HepG2 (cell line): Measurements from ENCODE around the gene EPB41L4A. TPM values are rescaled to one million over a fixed set of nuclear protein-coding genes. Genes with fewer than 3 reads are reported as not detected.

ENCODE experiments used
- ATAC-seq: fragments of 200-7000 bp; cut with Tn5 transposase; 3 replicates; pipeline ENCODE4 v1.9.1; 2020; ENCODE audit warnings: mild to moderate bottlenecking, moderate library complexity
- BruUV-seq: library from RNA; stranded (reverse); fragments of 400-500 nt; replicated peaks from 2 replicates; lab custom pipeline; 2021; lab: Mats Ljungman, UMichigan
- CTCF ChIA-PET: fragments of 300-600 bp; formaldehyde crosslinking; extraction: SDS; loops from one replicate; lab custom pipeline; 2021; ENCODE audit warnings: low total read pairs, inconsistent platforms, low intra/inter-chr PET ratio; lab: Yijun Ruan, JAX
- POLR2A ChIA-PET: fragments of 350-600 bp; sonication (Branson Sonifier 250); formaldehyde crosslinking; loops from one replicate; lab custom pipeline; 2020; ENCODE audit warnings: antibody characterized with exemption, inconsistent platforms; lab: Yijun Ruan, JAX
- DNase-seq: peaks from one replicate; pipeline ENCODE4 v3.0.0-alpha.2; 2015; ENCODE audit warnings: low spot score
- FAIRE-seq: peaks from 3 replicates; lab custom pipeline; 2011; peaks lifted over from hg19 to GRCh38; lab: Jason Lieb, UNC
- H2AFZ ChIP-seq: one replicate; pipeline ENCODE4 v1.6.1; 2011; ENCODE audit warnings: low read length, inconsistent platforms
- H3K27ac ChIP-seq: fragments of 300-600 bp; 3 replicates; pipeline ENCODE4 v1.8.0; 2011; ENCODE audit warnings: mixed run types, mild to moderate bottlenecking, mixed read lengths, low read length, inconsistent platforms; ENCODE audit not compliant: insufficient read depth; ENCODE audit errors: extremely low read length
- H3K27me3 ChIP-seq, 2 experiments: fragments of 200-600 bp in 1 of 2; 2 replicates in 1 of 2; 3 replicates in 1 of 2; pipeline versions ENCODE4 v1.6.0 to v1.8.0; 2011; ENCODE audit warnings: low read length in 2 of 2, mild to moderate bottlenecking in 2 of 2, moderate library complexity in 2 of 2, inconsistent platforms in 1 of 2; ENCODE audit not compliant: insufficient read depth in 2 of 2, control insufficient read depth in 1 of 2
- H3K36me3 ChIP-seq, 2 experiments: fragments of 200-600 bp in 1 of 2; replicated peaks in 1 of 2; 2 replicates in 1 of 2; 3 replicates in 1 of 2; pipeline versions ENCODE4 v1.5.1 to v1.8.0; 2011; ENCODE audit warnings: low read length in 2 of 2, inconsistent platforms in 1 of 2; ENCODE audit not compliant: insufficient read depth in 2 of 2, control insufficient read depth in 1 of 2
- H3K4me1 ChIP-seq: 2 replicates; pipeline ENCODE4 v1.5.1; 2012; ENCODE audit warnings: low read length, inconsistent platforms; ENCODE audit not compliant: insufficient read depth
- H3K4me2 ChIP-seq: 2 replicates; pipeline ENCODE4 v1.6.0; 2011; ENCODE audit warnings: low read depth, low read length, inconsistent platforms
- H3K4me3 ChIP-seq, 3 experiments: fragments of 200-600 bp in 1 of 3; sonication (generic), shearing (Covaris generic) in 1 of 3; replicated peaks in 1 of 3; 2 replicates each; pipeline ENCODE4 v1.5.1; 2011 to 2016; ENCODE audit warnings: low read length in 3 of 3, inconsistent platforms in 2 of 3, low read depth in 2 of 3, mild to moderate bottlenecking in 2 of 3, control low read depth in 1 of 3, mixed read lengths in 1 of 3; ENCODE audit not compliant: insufficient read depth in 1 of 3
- H3K79me2 ChIP-seq: one replicate; pipeline ENCODE4 v1.6.1; 2011; ENCODE audit warnings: low read length, inconsistent platforms; ENCODE audit not compliant: insufficient read depth
- H3K9ac ChIP-seq: 2 replicates; pipeline ENCODE4 v1.6.0; 2011; ENCODE audit warnings: mild to moderate bottlenecking, low read depth, low read length, inconsistent platforms; ENCODE audit not compliant: insufficient read depth
- H3K9me3 ChIP-seq: 2 replicates; pipeline ENCODE4 v1.5.1; 2012; ENCODE audit warnings: mild to moderate bottlenecking, low read length
- H4K20me1 ChIP-seq: 2 replicates; pipeline ENCODE4 v1.6.0; 2011; ENCODE audit warnings: inconsistent platforms, mild to moderate bottlenecking, low read length, moderate library complexity; ENCODE audit not compliant: insufficient read depth
- FIP1L1 ChIP-seq: fragments of 200-400 bp; formaldehyde crosslinking; IDR thresholded peaks from 2 replicates; pipeline ENCODE4 v1.6.1; 2018; ENCODE audit warnings: low read depth, mild to moderate bottlenecking, low read length, moderate library complexity, borderline replicate concordance; ENCODE audit not compliant: insufficient read depth
- HBP1 ChIP-seq: IDR thresholded peaks from 2 replicates; pipeline ENCODE4 v1.6.1; 2016; ENCODE audit warnings: low read depth, control low read depth
- IKZF1 ChIP-seq: fragments of 450-650 bp; IDR thresholded peaks from 2 replicates; pipeline ENCODE4 v1.7.1; 2016
- JUND ChIP-seq: sonication (generic); formaldehyde crosslinking; IDR thresholded peaks from 2 replicates; pipeline ENCODE4 v1.8.0; 2022; ENCODE audit warnings: mild to moderate bottlenecking, missing genetic modification reagents
- KDM5B ChIP-seq: sonication (generic); formaldehyde crosslinking; IDR thresholded peaks from 2 replicates; pipeline ENCODE4 v1.4.0; 2020; ENCODE audit warnings: missing genetic modification reagents, mild to moderate bottlenecking, borderline replicate concordance
- MXI1 ChIP-seq: IDR thresholded peaks from 3 replicates; pipeline ENCODE4 v1.6.1; 2012; ENCODE audit warnings: low read depth, low read length, inconsistent platforms, borderline replicate concordance
- NR2F2 ChIP-seq: IDR thresholded peaks from 2 replicates; pipeline ENCODE4 v1.6.1; 2012; ENCODE audit warnings: low read depth, inconsistent platforms, borderline replicate concordance
- SALL1 ChIP-seq: sonication (generic); formaldehyde crosslinking; IDR thresholded peaks from 2 replicates; pipeline ENCODE4 v1.8.0; 2022; ENCODE audit warnings: mild to moderate bottlenecking, missing genetic modification reagents
- STAT6 ChIP-seq: sonication (generic); formaldehyde crosslinking; IDR thresholded peaks from 2 replicates; pipeline ENCODE4 v1.4.0; 2020; ENCODE audit warnings: missing genetic modification reagents, mild to moderate bottlenecking, borderline replicate concordance
- TFDP2 ChIP-seq: sonication (generic); formaldehyde crosslinking; IDR thresholded peaks from 2 replicates; pipeline ENCODE4 v1.4.0; 2020; ENCODE audit warnings: missing genetic modification reagents
- ZNF142 ChIP-seq: sonication (generic); formaldehyde crosslinking; IDR thresholded peaks from 2 replicates; pipeline ENCODE4 v1.4.0; 2020; ENCODE audit warnings: missing genetic modification reagents
- ZNF816 ChIP-seq: sonication (generic); formaldehyde crosslinking; IDR thresholded peaks from 2 replicates; pipeline ENCODE4 v1.8.0; 2022; ENCODE audit warnings: missing genetic modification reagents, mild to moderate bottlenecking, borderline replicate concordance
- ZNF878 ChIP-seq: sonication (generic); formaldehyde crosslinking; IDR thresholded peaks from 2 replicates; pipeline ENCODE4 v1.8.1; 2023; ENCODE audit warnings: mild to moderate bottlenecking, missing genetic modification reagents, moderate library complexity
- WGBS: methylation state at CpG from one replicate; pipeline ENCODE4 v1.1.6; 2017; ENCODE audit warnings: low lambda C conversion rate; 5-methylcytosine and 5-hydroxymethylcytosine counted together
- in situ Hi-C: cut with HindIII; loops from 2 replicates; pipeline ENCODE4 v1.10.0; 2017; ENCODE audit warnings: low pct_unique_long_range_greater_than_20kb; ENCODE audit not compliant: extremely low pct_ligation_motif_present
- intact Hi-C: fragments of 100-400 bp; cut with micrococcal nuclease; formaldehyde crosslinking; loops from one replicate; pipeline ENCODE4 v1.10.0; 2022; ENCODE audit not compliant: unreplicated experiment
- polyA plus RNA-seq, 8 experiments: library from polyadenylated mRNA; depleted of rRNA in 3 of 8; stranded (reverse) in 7 of 8; unstranded in 1 of 8; fragments of >200 nt; fragmentation: Illumina TruSeq in 4 of 8; extraction: Trizol in 4 of 8; gene quantifications; 2 replicates each; pipeline versions ENCODE4 v1.2.1 to v1.2.3, GENCODE V29; 2011 to 2016; ENCODE audit warnings: low read depth in 4 of 8, missing spikeins in 1 of 8, mixed read lengths in 1 of 8; ENCODE audit not compliant: insufficient read depth in 1 of 8
- total RNA-seq, 5 experiments: library from RNA; depleted of rRNA; stranded (reverse); fragments of >200 nt; fragmentation: Illumina TruSeq; extraction: Trizol; gene quantifications; 2 replicates each; pipeline ENCODE4 v1.2.3, GENCODE V29; 2016; ENCODE audit warnings: low read depth in 1 of 5

The EPB41L4A gene
- total and polyA plus RNA-seq, 2 of the 13 experiments (the other 11 are each of a cell fraction or from before 2014, with no cell fraction given): 0.07 TPM; not detected in 1

GRCh38 chr5:112234000-112234399, 185.1 kb downstream of the EPB41L4A start:
- Histone ChIP-seq H3K27ac (no peak overlapping the region), H3K27me3 (no peaks in the 10 kb centered on the region), H3K9ac (no peak overlapping the region), H3K9me3 (no peaks in the 10 kb centered on the region), H2AFZ (no peak overlapping the region), H3K79me2 (no peaks in the 10 kb centered on the region), H3K4me2 (no peak overlapping the region), H3K4me1 (no peaks in the 10 kb centered on the region), H4K20me1 (no peaks in the 10 kb centered on the region), H3K4me3 (no peak overlapping the region), H3K36me3 (no peaks in the 10 kb centered on the region)
- WGBS: 6% methylated on average over 1 of the region's 1 CpG
- intact Hi-C loops: no loop called here
- no TSS peak for BruUV-seq
- ATAC-seq (no peak), FAIRE-seq (no peak), DNase-seq (no peak)
- ChIA-PET POLR2A (no interaction called here), CTCF (no interaction called here)
- TF ChIP-seq MXI1: no peak
- TF ChIP-seq TFDP2: no peak
- TF ChIP-seq KDM5B (CRISPR knock-in tag): no peak
- TF ChIP-seq SALL1 (CRISPR knock-in tag): no peak
- no peak for TF ChIP-seq FIP1L1
- TF ChIP-seq ZNF878: no peak
- TF ChIP-seq NR2F2: no peak
- TF ChIP-seq JUND: no peak
- TF ChIP-seq HBP1 (CRISPR knock-in tag): no peak
- TF ChIP-seq ZNF142 (CRISPR knock-in tag): no peak
- no peak for TF ChIP-seq STAT6
- no peak for TF ChIP-seq ZNF816
- no peak for TF ChIP-seq IKZF1
- in situ Hi-C loops: no loop called here
